ENCODE results near the gene ELMO1. TPM values are rescaled to one million over a fixed set of nuclear protein-coding genes. Genes with fewer than 3 reads are reported as not detected.

The ELMO1 gene
- total RNA-seq, 2 donors from 2014 or later: 5.6 to 16.1 TPM

GRCh38 chr7:36819639-36820038, 629.0 kb downstream of the ELMO1 start:
- DNase-seq (no peak), ATAC-seq (no peak)
- intact Hi-C loops (cut with DNase I, micrococcal nuclease): no loop called here

GRCh38 chr7:36814311-36814710, 634.4 kb downstream of the ELMO1 start:
- intact Hi-C loops (cut with DNase I, micrococcal nuclease): no loop called here
- no peak for ATAC-seq
- no peak for DNase-seq

- DNase-seq (no peak), ATAC-seq (no peak)
- intact Hi-C loops (cut with DNase I, micrococcal nuclease): no loop called here
Measured at GRCh38 chr7:36811807-36812206, 636.9 kb downstream of the ELMO1 start.

- intact Hi-C loops (cut with DNase I, micrococcal nuclease): no loop called here
- no peak for DNase-seq
- ATAC-seq: peak; percentile 87
Measured at GRCh38 chr7:36810489-36810888, 638.2 kb downstream of the ELMO1 start.

GRCh38 chr7:36810032-36810431, 638.6 kb downstream of the ELMO1 start:
- ATAC-seq: no peak
- intact Hi-C loops (cut with DNase I, micrococcal nuclease): no loop called here

GRCh38 chr7:36809510-36809909, 639.2 kb downstream of the ELMO1 start:
- DNase-seq: no peak
- intact Hi-C loops (cut with DNase I, micrococcal nuclease): no loop called here
- no peak for ATAC-seq

More at GRCh38 chr7:36810032-36810431, 638.6 kb downstream of the ELMO1 start:
- DNase-seq: no peak

- intact Hi-C loops (cut with DNase I, micrococcal nuclease): no loop called here
- no peak for ATAC-seq
- no peak for DNase-seq
Measured at GRCh38 chr7:36809086-36809485, 639.6 kb downstream of the ELMO1 start.

GRCh38 chr7:36806891-36807290, 641.8 kb downstream of the ELMO1 start:
- intact Hi-C loops (cut with DNase I, micrococcal nuclease): no loop called here
- DNase-seq: no peak
- ATAC-seq: no peak

Small RNA genes lying within 50 kb of the gene (microRNA-seq; reads per million reads assigned to microRNA genes)
- 0 reads per million in 2 donors for gene MIR1200

Other genes with a start within 250 kb of the ELMO1 start
- gene GPR141, start 234.9 kb upstream of the ELMO1 start, total RNA-seq: under 1 TPM; 0.40 to 0.50 TPM

Measured in left colon (tissue), 2 donors.